ENCODE measurements around the gene PXK.

DNA sequence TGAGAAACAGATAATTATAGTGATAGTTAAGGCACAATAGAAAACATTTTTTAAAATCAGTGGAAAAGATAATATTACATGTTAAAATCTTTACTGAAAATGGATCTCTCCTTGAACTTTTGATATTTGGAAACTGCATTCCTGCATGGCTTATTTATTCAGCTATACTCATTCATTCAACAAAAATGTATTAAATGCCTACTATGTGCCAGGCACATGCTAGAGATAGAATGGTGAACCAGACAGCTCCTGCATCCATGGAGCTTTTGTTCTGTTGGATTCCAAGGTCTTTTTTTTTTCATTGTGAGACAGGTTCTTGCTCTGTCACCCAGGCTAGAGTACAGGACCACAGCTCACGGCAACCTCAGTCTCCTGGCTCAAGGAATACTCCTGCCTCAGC, 4.5 kb downstream of the PXK start:
- TF ChIP-seq, protein P1, sequence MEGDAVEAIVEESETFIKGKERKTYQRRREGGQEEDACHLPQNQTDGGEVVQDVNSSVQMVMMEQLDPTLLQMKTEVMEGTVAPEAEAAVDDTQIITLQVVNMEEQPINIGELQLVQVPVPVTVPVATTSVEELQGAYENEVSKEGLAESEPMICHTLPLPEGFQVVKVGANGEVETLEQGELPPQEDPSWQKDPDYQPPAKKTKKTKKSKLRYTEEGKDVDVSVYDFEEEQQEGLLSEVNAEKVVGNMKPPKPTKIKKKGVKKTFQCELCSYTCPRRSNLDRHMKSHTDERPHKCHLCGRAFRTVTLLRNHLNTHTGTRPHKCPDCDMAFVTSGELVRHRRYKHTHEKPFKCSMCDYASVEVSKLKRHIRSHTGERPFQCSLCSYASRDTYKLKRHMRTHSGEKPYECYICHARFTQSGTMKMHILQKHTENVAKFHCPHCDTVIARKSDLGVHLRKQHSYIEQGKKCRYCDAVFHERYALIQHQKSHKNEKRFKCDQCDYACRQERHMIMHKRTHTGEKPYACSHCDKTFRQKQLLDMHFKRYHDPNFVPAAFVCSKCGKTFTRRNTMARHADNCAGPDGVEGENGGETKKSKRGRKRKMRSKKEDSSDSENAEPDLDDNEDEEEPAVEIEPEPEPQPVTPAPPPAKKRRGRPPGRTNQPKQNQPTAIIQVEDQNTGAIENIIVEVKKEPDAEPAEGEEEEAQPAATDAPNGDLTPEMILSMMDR (IDR thresholded peaks at IDR 0.05), result no peak
- no peak for TF ChIP-seq EP300 (IDR thresholded peaks at IDR 0.05)
- TF ChIP-seq POLR2A (IDR thresholded peaks at IDR 0.05), result no peak
